Activated CD4-positive, alpha-beta T cell treated with anti-CD3 and anti-CD28 coated beads, Interleukin-2, Interleukin-4, amounts not matched to agents 100 ng/mL and 50 ng/mL, durations not matched to agents 16 hours and 8 hours (primary cell): ENCODE results near the gene AKAP6.

Experiments
- DNase-seq: peaks from one replicate; pipeline ENCODE4 v3.0.0-alpha.2; 2020; ENCODE audit warnings: low spot score

Gene AKAP6

DNA sequence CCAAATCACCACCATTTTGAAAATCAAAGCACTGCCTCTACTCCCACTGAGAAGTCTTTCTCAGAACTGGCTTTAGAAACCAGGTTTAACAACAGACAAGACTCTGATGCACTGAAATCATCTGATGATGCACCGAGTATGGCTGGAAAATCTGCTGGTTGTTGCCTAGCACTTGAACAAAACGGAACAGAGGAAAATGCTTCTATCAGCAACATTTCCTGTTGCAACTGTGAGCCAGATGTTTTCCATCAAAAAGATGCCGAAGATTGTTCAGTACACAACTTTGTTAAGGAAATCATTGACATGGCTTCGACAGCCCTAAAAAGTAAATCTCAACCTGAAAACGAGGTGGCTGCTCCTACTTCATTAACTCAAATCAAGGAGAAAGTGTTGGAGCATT, 494.6 kb downstream of the AKAP6 start:
- no peak for DNase-seq

DNA sequence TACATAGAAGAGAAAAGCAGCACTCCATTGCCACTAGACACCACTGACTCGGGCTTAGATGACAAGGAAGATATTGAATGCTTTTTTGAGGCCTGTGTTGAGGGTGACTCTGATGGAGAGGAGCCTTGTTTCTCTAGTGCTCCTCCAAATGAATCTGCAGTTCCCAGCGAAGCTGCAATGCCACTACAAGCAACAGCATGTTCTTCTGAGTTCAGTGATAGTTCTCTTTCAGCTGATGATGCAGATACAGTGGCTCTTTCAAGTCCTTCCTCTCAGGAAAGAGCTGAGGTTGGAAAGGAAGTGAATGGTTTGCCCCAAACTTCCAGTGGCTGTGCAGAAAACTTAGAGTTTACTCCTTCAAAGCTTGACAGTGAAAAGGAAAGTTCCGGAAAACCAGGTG, 495.1 kb downstream of the AKAP6 start:
- DNase-seq: no peak

DNA sequence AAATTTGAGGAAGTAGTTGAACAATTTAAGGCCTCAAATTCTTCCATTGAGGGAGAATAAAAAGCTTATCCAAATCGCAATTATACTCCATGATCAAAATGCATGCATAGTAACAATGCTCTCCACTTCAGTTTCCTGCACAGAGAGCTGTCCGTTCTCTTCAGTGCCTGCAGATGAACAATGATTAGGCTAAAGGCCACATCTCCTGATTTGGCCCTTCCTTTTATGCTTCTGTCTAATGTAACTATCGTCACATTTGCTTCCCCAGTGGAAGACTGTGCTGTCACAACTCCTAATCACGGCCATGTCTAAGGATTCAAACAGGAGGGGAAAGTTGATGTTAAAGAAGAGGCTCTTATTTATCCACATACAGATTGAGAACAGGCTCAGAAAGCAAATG, 496.0 kb downstream of the AKAP6 start:
- no peak for DNase-seq

DNA sequence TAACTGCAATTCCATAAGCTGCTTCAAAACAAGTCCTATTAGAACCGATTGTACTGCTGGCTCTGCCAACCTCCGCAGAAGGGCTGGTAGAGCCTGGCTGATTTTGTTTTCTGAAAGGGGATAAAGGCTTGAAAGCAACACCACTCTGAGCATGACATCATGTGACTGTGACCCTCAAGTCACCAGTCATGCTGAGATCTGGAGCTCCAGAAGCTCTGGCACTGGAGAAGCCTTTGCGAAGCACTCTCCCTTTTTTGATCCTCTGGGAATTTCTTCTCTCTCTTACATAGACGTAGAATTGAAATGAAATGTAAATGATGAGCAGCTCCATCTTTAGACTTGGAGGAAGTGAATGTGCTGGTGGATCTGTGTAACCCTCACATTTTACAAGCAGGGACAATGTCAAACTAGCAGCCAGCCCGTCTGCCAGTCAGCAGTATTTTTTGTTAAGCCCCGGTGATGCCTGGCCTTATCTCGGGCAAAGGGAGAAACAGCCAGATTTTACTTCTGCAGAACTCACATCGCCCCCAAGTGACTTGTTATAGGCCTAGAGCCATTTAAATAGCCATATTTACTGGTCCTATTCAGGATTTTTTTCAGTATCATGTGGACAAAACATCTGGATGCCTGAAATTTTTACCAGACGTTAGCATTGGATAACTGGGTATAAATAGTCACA, 497.4 kb downstream of the AKAP6 start:
- no peak for DNase-seq

DNA sequence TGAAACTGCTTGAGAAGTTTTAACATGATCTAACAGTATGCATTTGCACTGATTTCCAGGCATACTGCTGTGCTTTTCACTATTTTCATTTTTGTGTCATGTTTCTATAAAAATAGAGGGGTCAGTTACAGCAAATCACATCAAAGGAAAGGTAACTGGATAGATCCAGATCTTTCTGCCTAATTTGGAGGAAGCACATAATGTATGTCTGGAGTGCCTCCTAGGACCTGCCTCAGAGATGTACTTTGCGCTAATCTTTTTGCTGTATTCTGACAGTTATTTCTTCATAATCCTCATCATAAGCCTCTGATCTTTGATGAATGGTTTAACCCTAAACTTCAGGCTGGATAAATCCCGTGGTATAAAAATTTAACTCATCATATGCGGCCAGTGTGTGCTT, 498.4 kb downstream of the AKAP6 start:
- DNase-seq: no peak

DNA sequence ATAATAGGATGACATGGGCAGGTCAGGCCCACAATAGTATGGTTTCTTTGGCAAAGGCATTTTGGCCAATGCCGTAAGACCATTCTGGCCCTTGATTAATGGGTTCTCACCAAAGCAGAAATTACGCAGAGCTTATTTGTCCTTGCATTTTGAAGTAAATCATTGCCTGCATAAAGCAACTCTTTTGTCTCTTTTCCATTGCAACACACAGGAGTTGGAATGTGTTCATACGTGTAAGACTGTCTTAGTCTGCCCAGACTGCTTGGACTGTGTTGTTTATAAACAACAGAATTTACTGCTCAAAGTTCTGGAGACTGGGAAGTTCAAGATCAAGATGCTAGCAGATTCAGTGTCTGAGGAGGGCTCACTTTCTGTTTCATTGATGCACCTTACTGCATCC, 506.8 kb downstream of the AKAP6 start:
- no peak for DNase-seq

DNA sequence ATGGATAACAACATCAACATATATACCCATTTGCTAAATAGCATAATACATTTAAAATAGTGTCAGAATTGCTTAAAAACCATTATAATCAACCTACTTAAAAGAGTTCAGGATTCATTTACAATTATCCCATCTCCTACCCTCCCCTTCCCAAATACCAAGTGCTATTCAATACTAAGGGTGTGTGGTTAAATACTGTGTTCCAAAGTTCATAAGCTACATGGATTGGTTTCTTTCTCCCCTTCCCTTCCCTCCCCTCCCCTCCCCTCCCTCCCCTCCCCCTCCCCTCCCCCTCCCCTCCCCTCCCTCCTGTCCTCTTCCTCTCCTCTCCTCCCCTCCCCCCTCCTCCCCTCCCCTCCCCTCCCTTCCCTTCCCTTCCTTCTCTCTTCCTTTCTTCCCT, 512.6 kb downstream of the AKAP6 start:
- DNase-seq: no peak

DNA sequence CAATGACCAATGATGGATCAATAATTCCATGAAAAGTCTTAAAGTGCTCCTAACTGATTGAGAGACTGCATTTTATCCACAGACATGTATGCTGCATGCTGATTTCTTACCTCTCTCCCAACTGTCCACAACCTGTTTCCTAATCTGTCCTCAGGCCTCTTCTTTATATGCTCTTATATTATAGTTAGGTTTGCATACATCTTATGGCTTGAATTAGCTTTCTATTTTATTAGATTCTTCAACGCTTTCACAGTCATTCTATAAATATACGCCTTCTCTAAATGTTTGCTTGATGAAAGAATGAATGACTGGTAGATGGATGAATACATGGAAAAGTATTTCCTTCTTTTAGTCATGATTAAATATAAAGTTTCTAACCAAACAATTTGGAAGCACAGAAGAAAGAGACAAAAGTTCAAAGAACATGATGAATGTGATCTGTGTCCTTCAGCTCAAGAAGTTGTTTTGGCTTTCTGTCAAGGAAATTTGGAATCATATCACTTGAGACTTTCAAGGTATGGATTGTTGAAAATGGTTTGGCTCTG, 517.8 kb downstream of the AKAP6 start:
- no peak for DNase-seq

DNA sequence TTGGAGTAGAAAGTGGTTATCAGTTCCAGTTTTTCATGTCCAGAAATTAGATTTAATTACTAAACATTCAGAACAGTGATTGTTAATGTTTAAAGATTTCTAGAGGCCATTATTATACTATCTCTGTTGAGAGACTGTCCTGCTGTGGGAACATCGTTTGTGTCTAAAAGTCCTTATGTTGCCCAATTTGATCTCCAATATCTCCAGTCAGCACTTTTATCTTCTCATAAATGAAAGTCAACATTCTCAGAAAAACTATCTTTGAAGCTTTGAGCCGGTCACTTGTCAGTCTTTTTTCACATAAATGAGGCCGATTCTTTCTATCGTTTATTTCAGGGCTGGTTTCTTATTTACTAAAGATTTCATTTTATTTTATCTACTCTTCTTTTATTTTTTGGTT, 518.8 kb downstream of the AKAP6 start:
- DNase-seq: no peak

DNA sequence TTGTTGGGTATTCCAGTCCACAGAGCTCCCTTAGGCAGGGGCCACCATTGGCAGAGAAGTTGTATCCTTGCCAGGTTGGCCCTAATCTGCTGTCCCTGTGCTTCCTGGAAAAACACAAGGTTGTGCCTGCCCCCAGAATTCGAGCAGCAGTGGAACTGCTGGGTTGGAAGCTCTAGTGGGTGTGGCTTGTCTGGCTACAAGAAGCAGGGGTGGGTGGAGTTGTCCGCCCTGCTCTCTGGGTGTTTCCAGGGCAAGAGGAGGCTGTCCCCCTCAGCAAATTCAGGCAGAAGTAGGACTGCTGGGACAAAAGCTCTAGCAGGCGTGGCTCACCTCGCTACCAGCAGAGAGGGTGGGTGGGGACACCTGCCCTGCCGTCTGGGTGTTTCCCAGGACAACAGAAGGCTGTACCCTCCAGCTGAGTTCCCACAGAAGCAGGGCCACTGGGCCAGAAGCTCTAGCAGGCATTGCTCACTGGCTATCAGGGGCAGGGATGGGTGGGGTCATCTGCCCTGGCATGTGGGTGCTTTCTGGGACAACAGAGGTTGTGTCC, 536.8 kb downstream of the AKAP6 start:
- DNase-seq: no peak

DNA sequence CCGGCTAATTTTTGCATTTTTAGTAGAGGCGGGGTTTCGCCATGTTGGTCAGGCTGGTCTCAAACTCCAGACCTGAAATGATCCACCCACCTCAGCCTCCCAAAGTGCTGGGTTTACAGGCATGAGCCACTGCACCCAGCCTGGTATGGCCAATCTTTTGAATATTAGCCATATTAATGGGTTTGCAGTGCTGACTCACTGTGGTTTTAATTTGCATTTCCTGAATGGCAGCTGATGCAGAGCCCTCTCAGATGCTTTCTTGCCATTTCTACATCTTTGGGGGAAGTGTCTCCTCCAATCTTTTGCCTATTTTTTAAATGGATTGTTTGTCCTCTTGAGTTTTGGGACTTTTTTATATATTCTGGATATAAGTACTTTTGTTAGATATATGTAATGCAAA, 554.1 kb downstream of the AKAP6 start:
- DNase-seq: no peak
